Upper lobe of left lung (tissue), 4 donors: ENCODE results near the gene BAIAP2L1.

Experiments used
- CTCF ChIP-seq, 6 experiments: fragments of 450-650 bp in 4 of 6; fragments of 200-600 bp in 2 of 6; sonication (generic) in 2 of 6; IDR thresholded peaks; one replicate each; pipeline ENCODE4 v1.5.1; 2016 to 2019; ENCODE audit warnings: antibody characterized with exemption in 6 of 6
- EP300 ChIP-seq, 4 donors: sonication (generic); formaldehyde crosslinking; IDR thresholded peaks; one replicate each; pipeline ENCODE4 v1.5.1; 2017; ENCODE audit warnings: antibody characterized with exemption in 4 of 4, control low read depth in 2 of 4
- POLR2A ChIP-seq, 4 donors: fragments of 450-650 bp; IDR thresholded peaks; one replicate each; pipeline ENCODE4 v1.5.1; 2016 to 2017; ENCODE audit warnings: antibody characterized with exemption in 4 of 4, mild to moderate bottlenecking in 2 of 4
- POLR2AphosphoS5 ChIP-seq, 2 donors: sonication (generic); formaldehyde crosslinking; IDR thresholded peaks; one replicate each; pipeline ENCODE4 v1.5.1; 2017; ENCODE audit warnings: antibody characterized with exemption in 2 of 2

GRCh38 chr7:98254951-98255610 is 145.8 kb downstream of the BAIAP2L1 start:
- no peak for TF ChIP-seq POLR2A (IDR thresholded peaks at IDR 0.05)
- no peak for TF ChIP-seq POLR2AphosphoS5 (IDR thresholded peaks at IDR 0.05)
- no peak for TF ChIP-seq CTCF (IDR thresholded peaks at IDR 0.05)
- no peak for TF ChIP-seq EP300 (IDR thresholded peaks at IDR 0.05)
